MG63 (cell line): ENCODE measurements around the gene KIF20B. TPM values are rescaled to one million over a fixed set of nuclear protein-coding genes. Genes with fewer than 3 reads are reported as not detected.
"Not testable (repeated sequence)": the region's sequence is repeated elsewhere in the genome, so short reads cannot be mapped to it uniquely, and the experiment has no call there.

Experiments
- DNase-seq: peaks from one replicate; pipeline ENCODE4 v3.0.0-alpha.2; 2020
- H3K27me3 ChIP-seq: fragments of 250-450 bp; sonication (Bioruptor Pico); 2 replicates; pipeline ENCODE4 v1.5.1; 2020; ENCODE audit warnings: mild to moderate bottlenecking, moderate library complexity
- H3K36me3 ChIP-seq: fragments of 250-450 bp; sonication (Bioruptor Pico); 2 replicates; pipeline ENCODE4 v1.5.1; 2020; ENCODE audit warnings: mild to moderate bottlenecking, moderate library complexity
- H3K4me3 ChIP-seq: fragments of 250-450 bp; sonication (Bioruptor Pico); 2 replicates; pipeline ENCODE4 v1.5.1; 2020; ENCODE audit warnings: mild to moderate bottlenecking, moderate library complexity
- H3K9me3 ChIP-seq: fragments of 250-450 bp; sonication (Bioruptor Pico); 2 replicates; pipeline ENCODE4 v1.5.1; 2020; ENCODE audit warnings: mild to moderate bottlenecking, moderate library complexity
- total RNA-seq: library from RNA; depleted of rRNA; stranded (reverse); fragments of >200 nt; shearing (Covaris generic); gene quantifications from 2 replicates; pipeline ENCODE4 v1.2.3, GENCODE V29; 2014; ENCODE audit warnings: low replicate concordance; rRNA removed

Gene KIF20B
- total RNA-seq, 1 experiment from 2014 or later, result 8.2 TPM

DNA sequence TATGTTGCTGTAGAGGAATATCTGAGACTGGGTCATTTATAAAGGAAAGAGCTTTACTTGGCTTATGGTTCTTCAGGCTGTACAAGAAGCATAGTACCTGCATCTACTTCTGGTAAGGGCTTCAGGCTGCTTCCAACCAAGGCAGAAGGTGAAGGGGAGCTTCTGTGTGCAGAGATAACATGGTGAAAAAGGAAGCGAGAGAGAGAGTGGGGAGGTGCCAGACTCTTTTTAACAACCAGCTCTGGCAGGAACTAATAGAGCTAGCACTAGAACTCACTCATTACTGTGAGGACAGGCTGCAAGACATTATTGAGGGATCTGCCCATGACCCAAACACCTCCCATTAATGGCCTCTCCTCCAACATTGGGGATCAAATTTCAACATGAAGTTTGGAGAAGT is 94.5 kb downstream of the KIF20B start:
- Histone ChIP-seq H3K4me3 (no peak overlapping the region), H3K27me3 (no peaks in the 10 kb centered on the region), H3K36me3 (no peaks in the 10 kb centered on the region), H3K9me3 (no peaks in the 10 kb centered on the region)
- no peak for DNase-seq

DNA sequence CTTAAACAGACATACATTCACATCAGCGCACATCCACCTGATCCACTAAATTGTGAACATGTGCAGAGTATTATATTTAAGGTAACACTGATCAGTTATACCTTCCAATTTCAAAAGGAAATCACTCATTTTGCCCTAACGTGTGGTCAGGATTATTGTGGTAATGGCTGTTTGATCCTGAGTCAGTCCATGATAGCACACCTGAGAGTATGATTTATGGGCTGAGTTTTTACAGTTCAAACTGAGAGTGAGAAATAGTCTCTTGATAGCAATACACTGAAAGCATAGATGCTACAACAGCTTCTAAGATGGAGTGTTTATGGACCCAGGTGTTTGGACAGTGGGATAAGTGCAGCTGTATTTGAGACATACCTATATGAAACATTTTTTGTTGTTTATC is 96.7 kb downstream of the KIF20B start:
- no peak for DNase-seq
- Histone ChIP-seq H3K4me3 (no peak overlapping the region), H3K27me3 (no peaks in the 10 kb centered on the region), H3K36me3 (no peaks in the 10 kb centered on the region), H3K9me3 (no peaks in the 10 kb centered on the region)

DNA sequence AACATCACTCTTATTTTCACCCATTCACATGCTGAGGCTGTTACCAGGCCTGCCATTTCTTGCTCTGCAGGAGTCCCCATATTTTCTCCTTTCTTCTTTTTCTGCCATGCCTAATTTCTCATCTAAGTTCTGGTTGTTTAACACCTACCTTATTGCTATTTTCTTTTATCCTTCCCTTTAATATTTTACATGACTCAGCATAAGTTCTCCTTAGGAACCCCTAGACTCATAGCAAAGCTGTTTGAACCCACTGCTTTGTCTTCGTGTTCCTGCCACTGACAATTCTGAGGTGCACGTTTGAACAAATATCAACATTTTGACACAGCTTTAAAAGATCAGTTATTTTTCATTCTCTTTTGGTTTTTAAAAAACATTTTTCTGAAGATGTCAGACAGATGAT is 98.2 kb downstream of the KIF20B start:
- no peak for DNase-seq
- Histone ChIP-seq H3K27me3 (no peaks in the 10 kb centered on the region), H3K4me3 (no peak overlapping the region), H3K9me3 (no peaks in the 10 kb centered on the region), H3K36me3 (no peaks in the 10 kb centered on the region)

DNA sequence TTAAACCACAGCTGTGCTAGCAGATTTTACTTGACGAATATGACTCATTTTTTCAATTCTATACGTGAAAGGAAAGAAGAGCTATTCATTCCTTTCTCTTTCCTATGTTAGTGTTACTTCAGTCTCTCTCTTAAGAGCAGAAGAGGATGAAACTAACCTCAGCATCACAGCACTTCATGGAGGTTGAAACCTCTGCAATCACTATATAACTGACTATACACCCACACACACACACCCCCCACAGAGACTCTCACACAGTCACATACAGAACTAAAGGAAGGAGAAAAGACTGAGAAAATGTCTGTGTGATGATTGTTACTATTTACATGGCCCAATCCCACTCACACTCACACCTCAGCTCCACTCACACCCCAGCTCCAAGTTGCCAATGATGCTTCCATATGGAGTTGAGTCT is 104.2 kb downstream of the KIF20B start:
- DNase-seq, result no peak
- Histone ChIP-seq H3K4me3 (no peak overlapping the region), H3K27me3 (no peaks in the 10 kb centered on the region), H3K9me3 (no peaks in the 10 kb centered on the region), H3K36me3 (no peaks in the 10 kb centered on the region)

- H3K27me3 ChIP-seq, result no peaks in the 10 kb centered on the region
- H3K4me3 ChIP-seq, result no peak overlapping the region
- DNase-seq, result no peak
- no peaks in the 10 kb centered on the region for H3K36me3 ChIP-seq
- no peaks in the 10 kb centered on the region for H3K9me3 ChIP-seq
These were observed 107.5 kb downstream of the KIF20B start for GRCh38 chr10:89808842-89809241.

GRCh38 chr10:89809766-89810165 is 108.4 kb downstream of the KIF20B start:
- H3K36me3 ChIP-seq, result no peaks in the 10 kb centered on the region
- no peak for DNase-seq
- H3K27me3 ChIP-seq, result no peaks in the 10 kb centered on the region
- no peaks in the 10 kb centered on the region for H3K9me3 ChIP-seq
- H3K4me3 ChIP-seq, result no peak overlapping the region

GRCh38 chr10:89810908-89811525 is 109.6 kb downstream of the KIF20B start:
- H3K27me3 ChIP-seq, result no peaks in the 10 kb centered on the region
- DNase-seq, result no peak
- H3K4me3 ChIP-seq, result no peak overlapping the region
- H3K36me3 ChIP-seq, result no peaks in the 10 kb centered on the region
- no peaks in the 10 kb centered on the region for H3K9me3 ChIP-seq

DNA sequence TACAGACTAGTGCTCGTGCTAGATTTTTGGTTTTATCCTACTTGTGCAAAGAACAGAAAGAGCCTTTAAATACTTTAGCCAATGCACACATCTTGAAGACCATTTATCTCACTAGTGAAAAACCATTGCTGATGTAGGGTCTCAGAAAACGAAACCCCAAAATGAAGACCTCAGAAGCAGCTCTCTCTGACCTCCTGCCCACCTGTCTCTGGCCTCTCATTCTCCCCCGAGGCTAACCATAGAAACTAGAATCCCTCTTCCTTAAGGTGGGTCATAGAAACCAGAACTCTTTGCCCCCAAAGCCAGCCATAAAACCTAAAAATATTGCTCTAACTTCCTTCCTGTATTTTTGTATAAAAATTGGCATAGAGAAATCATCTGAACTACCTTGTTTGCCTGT is 112.2 kb downstream of the KIF20B start:
- H3K27me3 ChIP-seq, result no peaks in the 10 kb centered on the region
- no peak overlapping the region for H3K4me3 ChIP-seq
- no peaks in the 10 kb centered on the region for H3K36me3 ChIP-seq
- no peak for DNase-seq
- no peaks in the 10 kb centered on the region for H3K9me3 ChIP-seq

DNA sequence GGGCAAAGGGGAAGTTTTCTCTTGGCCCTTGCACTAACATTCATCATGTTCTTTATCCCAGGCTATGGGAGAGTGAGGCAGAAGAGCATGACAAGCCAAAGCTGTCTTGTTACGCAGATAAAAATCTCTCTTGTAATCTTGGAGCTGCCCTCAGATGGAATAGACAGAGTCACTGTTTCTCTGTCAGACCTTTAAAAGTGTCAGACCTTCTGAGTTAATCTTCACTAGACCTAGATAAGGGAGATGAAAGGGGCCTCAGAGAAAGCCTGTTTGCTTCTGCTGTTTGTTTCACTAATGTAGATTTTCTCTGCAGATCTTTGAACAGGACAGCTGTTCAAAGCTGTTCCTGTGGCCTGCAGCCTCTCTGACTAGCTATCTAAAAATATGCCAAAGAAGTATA is 112.9 kb downstream of the KIF20B start:
- Histone ChIP-seq H3K36me3 (no peaks in the 10 kb centered on the region), H3K4me3 (no peak overlapping the region), H3K9me3 (no peaks in the 10 kb centered on the region), H3K27me3 (no peaks in the 10 kb centered on the region)
- DNase-seq, result no peak

DNA sequence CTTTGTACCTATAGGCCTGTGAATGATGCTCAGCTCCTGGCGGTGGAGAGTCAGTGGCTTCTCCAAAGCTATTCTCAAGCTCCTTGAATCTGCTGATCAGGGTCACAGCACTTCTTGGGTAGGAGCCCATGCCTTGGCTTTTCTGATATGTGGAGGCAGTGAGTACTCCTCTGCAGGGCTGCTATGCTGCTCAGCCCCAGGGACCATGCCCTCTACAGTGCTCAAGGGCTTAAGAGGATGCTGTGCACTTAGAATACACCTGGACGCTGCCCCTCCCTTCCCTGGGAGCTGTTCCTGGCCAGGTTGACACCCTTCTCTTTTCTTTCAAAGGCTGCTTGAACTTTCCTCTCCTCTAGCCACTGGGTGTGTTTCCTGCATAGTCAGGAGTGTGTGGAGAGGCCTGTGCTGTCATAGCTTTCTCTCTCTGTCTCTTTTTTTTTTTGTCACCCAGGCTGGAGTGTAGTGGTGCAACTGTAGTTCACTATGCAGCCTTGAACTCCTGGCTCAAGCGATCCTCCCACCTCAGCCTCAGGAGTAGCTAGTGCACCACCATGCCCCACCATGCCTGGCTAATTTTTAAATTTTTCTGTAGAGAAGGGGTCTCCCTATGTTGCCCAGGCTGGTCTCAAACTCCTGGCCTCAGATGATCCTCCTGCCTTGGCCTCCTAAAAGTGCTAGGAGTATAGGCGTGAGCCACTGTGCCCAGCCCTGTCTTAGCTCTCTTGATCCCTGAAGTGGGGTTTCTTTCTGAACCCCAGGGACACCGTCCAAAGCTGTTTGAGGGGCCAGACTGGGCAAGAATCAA is 113.9 kb downstream of the KIF20B start:
- Histone ChIP-seq H3K4me3 (no peak overlapping the region), H3K36me3 (no peaks in the 10 kb centered on the region), H3K9me3 (no peaks in the 10 kb centered on the region), H3K27me3 (no peaks in the 10 kb centered on the region)
- DNase-seq, result no peak

DNA sequence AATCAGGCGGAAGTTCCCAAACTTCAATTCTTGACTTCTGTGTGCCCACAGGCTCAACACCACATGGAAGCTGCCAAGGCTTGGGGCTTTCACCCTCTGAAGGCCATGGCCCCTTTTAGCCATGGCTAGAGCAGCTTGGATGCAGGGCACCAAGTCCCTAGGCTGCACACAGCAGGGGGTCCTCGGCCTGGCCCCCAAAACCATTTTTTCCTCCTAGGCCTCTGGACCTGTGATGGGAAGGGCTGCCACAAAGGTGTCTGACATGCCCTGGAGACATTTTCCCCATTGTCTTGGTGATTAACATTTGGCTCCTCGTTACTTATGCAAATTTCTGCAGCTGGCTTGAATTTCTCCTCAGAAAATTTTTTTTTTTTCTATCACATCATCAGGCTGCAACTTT is 117.6 kb downstream of the KIF20B start:
- H3K27me3 ChIP-seq, H3K36me3 ChIP-seq, DNase-seq, H3K4me3 ChIP-seq, H3K9me3 ChIP-seq: not testable (repeated sequence)

Other genes starting within 250 kb of the KIF20B start
- gene SLC16A12, start 166.0 kb upstream of the KIF20B start, total RNA-seq, result not detected in 2 replicates
- gene PANK1, start 56.3 kb upstream of the KIF20B start, total RNA-seq, result 0.30 and 3.9 TPM in 2 replicates